Measurements from ENCODE around the gene RETN.

- TF ChIP-seq, protein P1, sequence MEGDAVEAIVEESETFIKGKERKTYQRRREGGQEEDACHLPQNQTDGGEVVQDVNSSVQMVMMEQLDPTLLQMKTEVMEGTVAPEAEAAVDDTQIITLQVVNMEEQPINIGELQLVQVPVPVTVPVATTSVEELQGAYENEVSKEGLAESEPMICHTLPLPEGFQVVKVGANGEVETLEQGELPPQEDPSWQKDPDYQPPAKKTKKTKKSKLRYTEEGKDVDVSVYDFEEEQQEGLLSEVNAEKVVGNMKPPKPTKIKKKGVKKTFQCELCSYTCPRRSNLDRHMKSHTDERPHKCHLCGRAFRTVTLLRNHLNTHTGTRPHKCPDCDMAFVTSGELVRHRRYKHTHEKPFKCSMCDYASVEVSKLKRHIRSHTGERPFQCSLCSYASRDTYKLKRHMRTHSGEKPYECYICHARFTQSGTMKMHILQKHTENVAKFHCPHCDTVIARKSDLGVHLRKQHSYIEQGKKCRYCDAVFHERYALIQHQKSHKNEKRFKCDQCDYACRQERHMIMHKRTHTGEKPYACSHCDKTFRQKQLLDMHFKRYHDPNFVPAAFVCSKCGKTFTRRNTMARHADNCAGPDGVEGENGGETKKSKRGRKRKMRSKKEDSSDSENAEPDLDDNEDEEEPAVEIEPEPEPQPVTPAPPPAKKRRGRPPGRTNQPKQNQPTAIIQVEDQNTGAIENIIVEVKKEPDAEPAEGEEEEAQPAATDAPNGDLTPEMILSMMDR (IDR thresholded peaks at IDR 0.05; ENCODE audit: low read length) = no peak
- no peak for TF ChIP-seq EZH2phosphoT487 (IDR thresholded peaks at IDR 0.05; ENCODE audit: low read length)
Measured at GRCh38 chr19:7632340-7633203, 36.3 kb upstream of the RETN start.

Data from MM.1S (cell line).